ENCODE results near the gene CAMKV. TPM values are rescaled to one million over a fixed set of nuclear protein-coding genes. Genes with fewer than 3 reads are reported as not detected.

The CAMKV gene
- total and polyA plus RNA-seq, 10 of the 15 experiments (the other 5 are each of a cell fraction or from before 2014, with no cell fraction given), result 0.06 to 0.20 TPM; not detected in 8

DNA sequence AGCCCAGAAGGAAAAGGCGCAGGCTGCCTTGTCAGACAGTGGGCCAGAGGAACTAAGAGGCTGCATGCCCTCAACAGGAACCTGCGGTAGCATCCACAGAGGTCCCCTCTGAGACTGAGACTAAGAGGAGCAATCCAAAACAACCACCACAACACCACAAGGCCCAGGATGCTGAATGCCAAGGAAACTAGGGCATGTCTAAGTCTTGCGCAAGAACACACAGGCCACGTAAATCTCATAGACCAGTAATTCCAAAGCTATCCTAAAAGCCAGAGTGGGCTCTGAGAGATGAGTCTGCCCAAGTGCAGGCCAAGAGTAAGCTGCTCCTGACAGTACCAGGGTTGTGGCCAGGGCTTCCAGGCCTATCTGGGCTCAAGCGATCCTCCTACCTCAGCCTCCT, 47.0 kb upstream of the CAMKV start:
- H3K36me3 ChIP-seq (ENCODE audit: control insufficient read depth in 2 of 2, insufficient read depth in 2 of 2, low read length in 1 of 2), result no peaks in the 10 kb centered on the region
- intact Hi-C loops (cut with micrococcal nuclease; ENCODE audit: unreplicated experiment), result no loop called here
- CTCF ChIA-PET, result interaction anchor here (1.1 to 1.4 kb wide), 3 partner anchors 9 to 114 kb away, joined by 3 read pairs; partner anchors contain the start of gene INKA1
- BruUV-seq (replicated peaks), result no TSS peak
- no peak for FAIRE-seq
- H3K9me3 ChIP-seq (replicated peaks; ENCODE audit: control insufficient read depth, insufficient read depth, low read length), result no peaks in the 10 kb centered on the region
- no peak overlapping the region for H3K4me3 ChIP-seq
- no peak overlapping the region for H3K27ac ChIP-seq (ENCODE audit: control insufficient read depth, insufficient read depth)
- RAD21 ChIA-PET (ENCODE audit: unreplicated experiment), result no interaction called here
- H4K20me1 ChIP-seq (ENCODE audit: control insufficient read depth, insufficient read depth), result no peaks in the 10 kb centered on the region
- no peak for DNase-seq (ENCODE audit: low read depth, low spot score)
- H3K9ac ChIP-seq (ENCODE audit: control insufficient read depth, insufficient read depth, low read length), result no peak overlapping the region
- in situ Hi-C loops (cut with MboI), result no loop called here
- H3K79me2 ChIP-seq (ENCODE audit: control insufficient read depth, insufficient read depth, low read length), result no peaks in the 10 kb centered on the region
- no peak overlapping the region for H2AFZ ChIP-seq (ENCODE audit: control insufficient read depth, low read depth, low read length)
- SMC1A ChIA-PET (ENCODE audit: uncharacterized antibody, unreplicated experiment), result interaction anchor here (0.6 kb wide), 1 partner anchor 11 kb away, joined by 3 read pairs; no protein-coding TSS in a partner anchor
- POLR2A ChIA-PET, result interaction anchor here (0.6 to 0.7 kb wide), 3 partner anchors 13 to 176 kb away, joined by 3 read pairs; partner anchors contain the start of gene INKA1
- no peak for ATAC-seq
- H3K27me3 ChIP-seq (replicated peaks in 1 of 2; ENCODE audit: control insufficient read depth in 2 of 2, insufficient read depth in 2 of 2, low read length in 1 of 2), result no peaks in the 10 kb centered on the region
- 98% methylated on average over 5 of the region's 5 CpGs for WGBS (ENCODE audit: insufficient coverage, insufficient replicate concordance, low lambda C conversion rate, missing lambda C conversion rate)
- H3K4me2 ChIP-seq (ENCODE audit: control insufficient read depth, insufficient read depth), result no peak overlapping the region
- TF ChIP-seq PAX5 (IDR thresholded peaks at IDR 0.05; ENCODE audit: borderline replicate concordance, low read depth, low read length) (no peak), ZNF24 (IDR thresholded peaks at IDR 0.05) (no peak), RFX5 (IDR thresholded peaks at IDR 0.05; ENCODE audit: low read depth, low read length) (no peak), STAT1 (conservative IDR thresholded peaks at IDR 0.05) (no peak), SIN3A (IDR thresholded peaks at IDR 0.05; ENCODE audit: low read depth, low read length) (no peak), MEF2B (IDR thresholded peaks at IDR 0.05; ENCODE audit: partially characterized antibody, poor library complexity, severe bottlenecking) (no peak), YY1 (IDR thresholded peaks at IDR 0.05; ENCODE audit: low read depth, low read length) (no peak), EZH2 (IDR thresholded peaks at IDR 0.05; ENCODE audit: borderline replicate concordance, control insufficient read depth, low read depth, low read length) (no peak), SMC3 (IDR thresholded peaks at IDR 0.05; ENCODE audit: borderline replicate concordance, low read length) (no peak)
- TF ChIP-seq, protein P1, sequence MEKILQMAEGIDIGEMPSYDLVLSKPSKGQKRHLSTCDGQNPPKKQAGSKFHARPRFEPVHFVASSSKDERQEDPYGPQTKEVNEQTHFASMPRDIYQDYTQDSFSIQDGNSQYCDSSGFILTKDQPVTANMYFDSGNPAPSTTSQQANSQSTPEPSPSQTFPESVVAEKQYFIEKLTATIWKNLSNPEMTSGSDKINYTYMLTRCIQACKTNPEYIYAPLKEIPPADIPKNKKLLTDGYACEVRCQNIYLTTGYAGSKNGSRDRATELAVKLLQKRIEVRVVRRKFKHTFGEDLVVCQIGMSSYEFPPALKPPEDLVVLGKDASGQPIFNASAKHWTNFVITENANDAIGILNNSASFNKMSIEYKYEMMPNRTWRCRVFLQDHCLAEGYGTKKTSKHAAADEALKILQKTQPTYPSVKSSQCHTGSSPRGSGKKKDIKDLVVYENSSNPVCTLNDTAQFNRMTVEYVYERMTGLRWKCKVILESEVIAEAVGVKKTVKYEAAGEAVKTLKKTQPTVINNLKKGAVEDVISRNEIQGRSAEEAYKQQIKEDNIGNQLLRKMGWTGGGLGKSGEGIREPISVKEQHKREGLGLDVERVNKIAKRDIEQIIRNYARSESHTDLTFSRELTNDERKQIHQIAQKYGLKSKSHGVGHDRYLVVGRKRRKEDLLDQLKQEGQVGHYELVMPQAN (conservative IDR thresholded peaks at IDR 0.05), result no peak
- H3K4me1 ChIP-seq (ENCODE audit: control insufficient read depth, insufficient read depth, low read length), result no peaks in the 10 kb centered on the region

Data from GM12878 (cell line).